GM10248 (cell line): ENCODE results near the gene ARHGEF19.

Experiments
- CTCF ChIA-PET: fragments of 300-600 bp; sonication (Branson Sonifier 250); formaldehyde crosslinking; extraction: SDS; loops from one replicate; lab custom pipeline; 2021; ENCODE audit warnings: antibody characterized with exemption; lab: Yijun Ruan, JAX
- POLR2A ChIA-PET: fragments of 350-650 bp; sonication (Branson Sonifier 250); formaldehyde crosslinking; extraction: SDS; loops from one replicate; lab custom pipeline; 2020; ENCODE audit warnings: antibody characterized with exemption; lab: Yijun Ruan, JAX
- DNase-seq: peaks from one replicate; pipeline ENCODE4 v3.0.0; 2012; ENCODE audit errors: extremely low spot score
- CTCF ChIP-seq: IDR thresholded peaks from 2 replicates; pipeline ENCODE4 v1.5.1; 2012; ENCODE audit warnings: mild to moderate bottlenecking, low read depth; ENCODE audit errors: extremely low read depth, missing control alignments, control extremely low read depth

The ARHGEF19 gene

GRCh38 chr1:16241221-16241708 is 28.8 kb upstream of the ARHGEF19 start:
- CTCF ChIA-PET: interaction anchor here (1.0 to 8.7 kb wide), 2 partner anchors 52 to 160 kb away, joined by 3 to 70 read pairs; no protein-coding TSS in a partner anchor
- POLR2A ChIA-PET: no interaction called here
- no peak for DNase-seq
- no peak for TF ChIP-seq CTCF

- DNase-seq: no peak
- ChIA-PET CTCF (no interaction called here), POLR2A (no interaction called here)
- no peak for TF ChIP-seq CTCF
These were observed 27.6 kb upstream of the ARHGEF19 start for GRCh38 chr1:16239972-16240491.

- no peak for DNase-seq
- ChIA-PET POLR2A (interaction anchor here (1.8 kb wide), 1 partner anchor 20 kb away, joined by 9 read pairs; no protein-coding TSS in a partner anchor), CTCF (interaction anchor here (0.8 to 4.0 kb wide), 6 partner anchors 11 to 158 kb away, joined by 3 to 19 read pairs (median 4); no protein-coding TSS in a partner anchor)
- TF ChIP-seq CTCF: no peak
These were observed 24.9 kb upstream of the ARHGEF19 start for GRCh38 chr1:16237343-16237830.

GRCh38 chr1:16236511-16237342 is 24.3 kb upstream of the ARHGEF19 start, which contains the start of gene CPLANE2:
Gene CPLANE2, minus strand, starts transcription at chr1:16237183. Its CDS starts 441 bp downstream, at chr1:16236742.
- ChIA-PET CTCF (interaction anchor here (1.1 to 4.0 kb wide), 6 partner anchors 8 to 157 kb away, joined by 3 to 24 read pairs (median 7); no protein-coding TSS in a partner anchor), POLR2A (interaction anchor here (1.8 kb wide), 1 partner anchor 19 kb away, joined by 9 read pairs; no protein-coding TSS in a partner anchor)
- peak; percentile 97 for DNase-seq
- TF ChIP-seq CTCF: peak; percentile 10

GRCh38 chr1:16235944-16236510 is 23.6 kb upstream of the ARHGEF19 start:
- DNase-seq: peak; percentile 54
- CTCF ChIA-PET: interaction anchor here (0.9 to 4.0 kb wide), 5 partner anchors 9 to 162 kb away, joined by 3 to 24 read pairs (median 9); no protein-coding TSS in a partner anchor
- peak; percentile 23 for TF ChIP-seq CTCF
- POLR2A ChIA-PET: interaction anchor here (1.8 kb wide), 1 partner anchor 18 kb away, joined by 9 read pairs; no protein-coding TSS in a partner anchor

- ChIA-PET POLR2A (no interaction called here), CTCF (interaction anchor here (0.9 to 4.0 kb wide), 3 partner anchors 9 to 161 kb away, joined by 3 to 24 read pairs (median 19); no protein-coding TSS in a partner anchor)
- no peak for TF ChIP-seq CTCF
- no peak for DNase-seq
These were observed 22.9 kb upstream of the ARHGEF19 start for GRCh38 chr1:16235347-16235746.
